NOMO-1 treated with DMSO at 0.1 percent for 48 hours (cell line): ENCODE results near the gene DGCR6L.
"Not testable (repeated sequence)": the region's sequence is repeated elsewhere in the genome, so short reads cannot be mapped to it uniquely, and the experiment has no call there.

Experiments used
- DNase-seq: peaks from one replicate; lab custom pipeline; 2025; ENCODE audit not compliant: unreplicated experiment; lab: John Stamatoyannopoulos, UW

Gene DGCR6L

DNA sequence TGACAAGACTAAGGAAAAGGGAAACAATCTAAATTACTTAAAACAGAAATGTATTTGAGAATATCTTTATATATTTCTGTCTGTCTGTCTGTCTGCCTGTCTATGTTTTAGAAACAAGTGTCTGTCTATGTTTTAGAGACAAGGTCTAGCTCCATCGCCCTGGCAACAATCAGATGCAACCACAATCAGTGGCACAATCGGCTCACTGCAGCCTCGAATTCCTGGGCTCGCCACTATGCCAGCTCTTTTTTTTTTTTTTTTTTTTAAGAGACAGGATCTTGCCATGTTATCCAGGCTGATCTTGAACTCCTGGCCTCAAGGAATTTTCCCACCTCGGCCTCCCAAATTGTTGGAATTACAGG, 8.7 kb upstream of the DGCR6L start:
- not testable (repeated sequence) for DNase-seq

DNA sequence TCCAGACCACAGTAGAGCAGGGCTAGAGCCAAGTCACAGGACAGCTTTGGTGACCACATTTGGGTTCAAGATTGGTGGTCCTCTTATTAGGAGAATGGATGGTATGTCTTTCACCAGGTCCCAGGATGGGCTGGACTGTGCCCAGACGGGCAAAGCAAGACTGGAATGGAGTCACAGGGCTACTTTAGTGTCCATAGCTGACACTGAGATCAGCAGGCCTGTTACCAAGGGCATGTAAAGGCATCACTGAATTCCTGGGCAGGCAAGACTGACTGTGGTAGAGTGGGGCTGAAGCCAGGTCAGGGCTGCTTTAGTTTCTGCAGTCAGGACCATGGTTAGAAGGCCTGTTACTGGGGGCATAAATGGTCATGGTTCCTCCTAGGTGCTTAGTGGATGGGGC, 6.1 kb upstream of the DGCR6L start:
- DNase-seq = not testable (repeated sequence)

DNA sequence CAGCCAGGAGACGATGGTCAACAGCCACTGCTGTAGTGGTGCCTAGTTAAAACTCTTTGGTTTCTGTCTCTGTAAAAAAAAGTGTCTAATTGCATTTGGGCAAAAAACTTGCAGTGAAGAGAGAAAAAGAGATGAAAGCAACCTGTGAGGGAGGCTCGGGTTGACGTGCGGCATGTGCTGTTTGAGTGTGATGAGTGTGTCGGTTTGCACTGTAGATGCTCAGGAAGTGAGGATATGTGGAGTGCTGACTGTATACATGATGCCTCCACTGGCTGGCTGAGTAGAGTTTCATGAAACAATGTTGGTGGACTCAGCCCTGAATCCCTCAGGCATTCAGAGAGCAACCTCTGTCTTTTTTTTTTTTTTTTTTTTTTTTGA, 4.3 kb upstream of the DGCR6L start:
- no peak for DNase-seq

DNA sequence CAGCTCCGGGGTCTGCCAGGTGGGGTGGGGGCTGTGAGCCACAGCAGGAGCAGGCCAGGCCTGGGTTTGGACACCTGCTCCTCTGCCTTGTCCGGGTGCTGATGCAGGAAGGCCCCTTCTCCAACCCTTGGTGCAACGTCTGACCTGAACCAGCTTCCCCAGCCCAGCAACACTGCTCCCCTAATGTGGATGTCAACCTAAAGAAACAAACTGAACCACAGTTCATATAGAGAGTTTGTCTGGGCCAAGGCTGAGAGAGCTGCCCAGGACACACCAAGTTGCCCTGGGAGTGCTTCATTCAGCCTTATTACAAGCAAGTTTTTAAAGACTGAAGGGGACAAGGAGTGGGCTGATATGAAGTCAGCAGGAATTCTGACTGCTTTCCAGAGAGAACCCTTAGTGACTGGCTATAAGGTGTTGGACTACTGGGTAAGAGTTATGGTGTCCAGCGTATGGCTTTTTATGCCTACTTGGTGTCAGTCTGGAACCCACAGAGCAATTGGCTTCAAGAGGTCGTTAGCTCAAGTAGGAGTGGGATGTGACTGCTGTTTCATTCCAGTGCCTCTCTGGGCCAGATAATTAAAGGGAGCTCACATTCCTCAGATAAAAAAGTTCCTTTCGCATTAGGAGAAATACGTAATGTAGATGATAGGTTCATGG, 1.8 kb upstream of the DGCR6L start:
- DNase-seq = not testable (repeated sequence)

DNA sequence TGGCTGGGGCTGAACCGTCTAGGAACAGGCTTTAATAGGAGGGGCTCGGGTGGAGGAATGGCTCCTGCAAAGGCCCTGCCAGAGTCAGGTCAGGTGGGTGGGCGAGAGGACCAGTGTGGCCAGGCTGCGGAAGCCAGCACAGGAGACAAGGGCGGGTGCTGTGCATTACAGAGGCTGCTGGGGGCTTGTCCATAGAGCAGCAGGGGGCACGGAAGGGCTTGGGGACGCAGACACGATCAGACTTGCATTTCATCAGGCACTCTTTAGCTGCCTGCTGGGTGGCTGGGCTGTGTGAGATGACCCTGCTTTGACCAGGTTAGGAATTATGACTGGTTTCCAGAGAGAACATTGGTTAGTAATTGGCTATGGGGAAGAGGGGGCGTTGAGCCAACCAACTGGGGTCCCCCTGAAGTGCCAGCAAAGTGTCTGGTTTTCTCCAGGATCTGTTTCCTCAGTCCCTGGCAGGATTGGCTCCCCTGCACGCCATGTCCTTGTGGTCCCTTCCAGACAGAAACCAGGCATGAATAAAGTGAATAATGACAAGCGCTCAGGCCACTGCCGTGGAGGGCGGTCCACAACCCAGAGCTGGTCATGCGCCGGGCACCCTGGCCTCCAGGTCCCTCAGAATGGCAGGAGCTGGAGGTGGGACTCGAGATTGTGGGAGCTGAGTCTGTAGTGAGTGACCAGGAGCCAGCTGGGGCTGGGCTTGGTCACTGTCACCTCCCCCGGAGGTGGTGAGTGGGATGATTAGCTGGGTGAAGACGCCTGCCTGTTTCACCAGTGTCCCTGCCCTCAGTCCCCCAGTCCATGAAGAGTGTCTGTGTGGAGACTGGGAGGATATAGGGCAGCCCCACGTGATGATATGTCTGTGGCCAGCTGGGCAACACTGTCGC, 1.0 kb upstream of the DGCR6L start:
- DNase-seq = not testable (repeated sequence)

DNA sequence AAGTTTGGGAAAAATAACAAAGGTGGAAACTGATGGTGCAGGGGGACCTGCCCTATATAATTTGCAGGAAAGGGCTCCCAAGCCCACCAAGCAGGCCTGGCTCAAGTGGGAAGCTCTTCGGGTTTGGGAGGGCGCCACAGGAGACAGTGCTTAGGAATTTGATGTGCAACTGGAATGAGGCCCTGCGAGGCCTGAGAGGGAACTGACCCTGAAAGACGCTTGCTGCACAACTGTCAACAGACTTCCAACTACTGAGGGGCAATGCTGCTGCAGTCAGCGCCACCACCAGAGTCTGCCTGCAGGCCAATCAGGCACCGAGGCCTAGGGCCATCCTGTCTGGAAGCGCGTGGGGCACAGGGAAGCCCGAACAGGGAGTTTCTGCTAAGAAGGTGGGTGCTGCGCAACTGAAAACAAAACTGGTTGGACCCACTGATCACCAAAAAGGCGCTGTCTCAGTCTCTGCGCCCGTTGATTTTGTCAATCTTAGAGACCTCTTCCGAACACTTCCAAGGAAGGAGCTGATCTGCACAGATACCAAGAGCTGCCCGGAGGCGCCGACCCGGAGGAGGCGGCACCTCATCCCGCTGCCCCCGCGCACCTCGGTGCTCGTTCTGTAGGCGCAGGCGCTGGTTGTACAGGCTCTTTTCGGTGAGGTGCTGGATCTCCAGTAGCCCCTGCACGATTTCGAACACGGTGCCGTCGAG, 667 bp downstream of the DGCR6L start:
- peak; percentile 17 for DNase-seq

DNA sequence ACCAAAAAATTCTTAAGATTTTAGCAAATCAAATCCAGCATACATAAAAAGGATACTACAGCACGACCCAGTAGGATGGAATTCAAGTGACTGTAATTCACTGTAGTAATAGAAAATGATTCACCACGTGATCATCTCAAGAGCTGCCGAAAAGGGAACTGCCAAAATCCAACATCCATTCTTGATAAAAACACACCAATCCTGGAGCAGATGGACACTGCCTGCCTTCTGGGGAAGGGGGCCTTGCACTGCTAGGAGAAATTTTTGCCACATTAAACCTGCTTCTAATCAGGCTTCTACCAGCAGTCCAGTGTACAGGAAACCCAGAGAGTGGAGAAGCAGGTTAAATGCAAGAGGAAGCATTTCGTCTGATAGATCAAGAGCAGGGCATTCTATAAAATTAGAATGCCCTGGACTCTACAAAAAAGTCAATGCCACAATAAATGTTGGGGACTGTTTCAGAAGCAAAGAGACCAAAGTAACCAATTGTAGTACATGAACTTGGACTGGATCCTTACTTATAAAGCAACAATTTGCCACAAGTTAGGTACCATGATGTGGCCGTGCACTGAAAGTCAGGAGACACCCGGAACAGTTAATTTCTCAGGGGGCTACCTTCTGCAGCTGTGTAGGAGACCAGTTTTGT, 1.7 kb downstream of the DGCR6L start:
- DNase-seq = peak; percentile 14

DNA sequence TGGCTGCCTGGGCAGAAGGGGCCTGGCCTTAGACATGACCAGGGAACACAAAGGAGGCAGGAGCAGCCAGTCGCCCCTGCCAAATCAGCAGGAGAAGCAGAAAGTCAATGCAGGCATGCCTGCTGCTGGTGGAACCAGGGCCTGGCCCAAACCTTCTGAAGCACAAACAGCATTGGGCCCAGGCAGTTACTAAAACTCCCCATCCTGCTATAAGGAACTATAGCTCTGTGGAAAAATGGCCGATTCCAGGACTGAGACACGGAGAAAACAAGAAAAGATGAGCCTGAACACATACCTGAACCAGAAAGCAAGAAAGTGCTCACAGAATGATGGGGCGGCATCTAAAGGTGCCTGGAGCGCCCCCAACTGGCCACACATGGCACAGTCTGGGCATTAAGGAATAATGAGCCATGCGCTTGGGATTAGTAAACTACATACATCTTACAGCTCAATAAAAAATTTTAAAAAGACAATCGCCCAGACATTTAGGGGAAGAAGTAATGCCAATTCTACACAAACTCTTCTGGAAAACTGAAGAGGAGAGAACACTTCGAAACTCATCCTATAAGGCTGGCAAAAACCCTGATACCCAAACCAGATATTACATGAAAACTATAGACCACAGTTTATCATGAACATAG, 2.3 kb downstream of the DGCR6L start:
- peak; percentile 24 for DNase-seq

DNA sequence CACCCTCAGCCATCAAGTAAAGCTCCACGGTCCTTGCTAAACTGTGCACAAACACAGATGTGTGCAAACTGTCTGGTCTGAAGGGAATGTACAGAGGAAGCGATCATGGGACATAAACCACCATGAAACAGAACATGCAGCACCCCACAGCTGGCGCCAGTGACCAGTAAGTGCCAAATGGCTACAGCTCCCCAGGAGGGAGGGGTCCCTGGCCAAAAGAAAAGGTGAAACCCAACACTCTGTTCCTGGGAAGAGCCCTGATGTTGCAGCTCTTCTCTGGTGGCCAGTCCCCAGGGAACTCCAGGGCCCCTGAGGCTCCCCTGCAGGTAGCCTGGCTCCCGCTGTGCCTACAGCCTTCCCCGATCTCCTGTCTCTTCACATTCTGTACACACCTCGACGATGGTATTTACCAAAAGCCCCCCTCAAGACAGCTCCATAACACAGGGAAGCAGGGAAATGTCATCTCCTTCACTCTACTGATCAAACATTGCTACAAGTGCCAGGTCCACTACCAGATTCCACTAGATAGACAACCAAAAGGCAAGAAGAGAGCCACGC, 2.9 kb downstream of the DGCR6L start:
- DNase-seq = no peak

DNA sequence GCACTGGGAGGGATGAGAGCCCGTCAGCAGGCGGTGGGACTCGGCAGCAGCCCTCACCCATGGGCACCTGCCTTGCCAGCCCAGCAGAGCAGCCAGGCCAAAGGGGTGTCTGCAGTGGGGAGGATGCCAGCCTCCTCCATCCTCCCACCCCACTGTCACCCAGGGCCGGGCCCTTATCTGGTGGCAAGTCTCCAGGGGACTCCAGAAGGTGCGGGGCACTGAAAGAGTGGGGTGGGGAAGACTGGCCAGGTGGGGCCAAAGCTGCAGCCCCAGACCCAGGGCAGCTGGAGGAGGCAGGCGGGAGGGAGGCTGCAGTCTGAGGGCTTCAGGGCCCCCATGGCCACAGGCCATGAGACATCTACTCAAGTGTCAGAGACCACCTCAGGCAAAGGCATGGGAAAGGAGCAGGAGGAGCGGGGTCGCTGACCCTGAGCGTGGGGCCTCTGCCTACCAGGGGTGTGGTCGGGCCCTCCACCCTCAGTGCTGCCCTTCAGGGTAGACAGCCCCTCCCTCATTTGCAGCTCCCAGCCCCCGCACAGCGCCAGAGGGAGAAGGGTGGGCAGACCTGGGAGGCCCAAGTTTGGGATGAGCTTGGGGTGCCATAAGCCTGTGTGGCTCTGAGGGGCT, 3.5 kb downstream of the DGCR6L start:
- no peak for DNase-seq

DNA sequence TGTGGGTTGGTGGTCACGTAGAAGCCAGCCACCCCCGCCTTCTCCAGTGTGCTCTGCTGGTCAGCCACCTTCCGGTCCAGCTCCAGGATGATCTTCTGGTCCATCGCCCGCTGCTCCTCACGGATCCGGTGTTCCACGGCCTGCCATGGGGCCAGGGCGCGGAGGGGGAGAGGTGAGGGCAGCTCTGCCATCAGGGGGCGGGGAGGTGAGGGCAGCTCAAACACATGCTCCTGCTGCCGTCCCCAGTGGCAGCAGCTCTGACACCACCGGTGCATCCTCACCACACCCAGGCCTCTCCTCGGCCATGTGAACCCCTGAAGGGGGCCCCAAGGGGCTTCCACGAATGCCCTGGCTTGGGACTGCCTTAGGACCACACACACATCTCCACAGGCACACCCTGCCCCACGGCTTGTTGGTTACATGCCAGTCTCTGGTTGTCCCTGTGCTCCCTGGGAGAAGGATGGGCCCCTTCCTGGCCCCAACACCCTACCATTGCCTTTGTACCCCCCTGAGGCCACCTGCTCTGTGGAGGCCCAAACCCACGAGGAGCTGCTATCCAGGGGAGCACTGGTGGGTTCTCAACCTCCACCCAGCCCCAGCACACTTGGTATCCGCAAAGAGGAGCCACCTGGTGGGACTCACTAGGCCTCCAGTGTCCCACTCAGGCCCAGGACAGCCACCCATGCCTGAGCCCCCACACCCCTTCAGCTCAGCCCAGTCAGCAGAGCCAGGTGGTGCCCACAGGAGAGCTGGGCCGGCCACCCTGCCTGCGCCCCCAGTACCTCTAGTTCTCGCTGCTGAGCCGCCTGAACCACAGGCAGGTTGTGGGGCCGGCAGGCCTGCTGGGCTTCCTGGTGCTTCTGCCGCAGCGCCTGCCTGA, 4.3 kb downstream of the DGCR6L start:
- no peak for DNase-seq

DNA sequence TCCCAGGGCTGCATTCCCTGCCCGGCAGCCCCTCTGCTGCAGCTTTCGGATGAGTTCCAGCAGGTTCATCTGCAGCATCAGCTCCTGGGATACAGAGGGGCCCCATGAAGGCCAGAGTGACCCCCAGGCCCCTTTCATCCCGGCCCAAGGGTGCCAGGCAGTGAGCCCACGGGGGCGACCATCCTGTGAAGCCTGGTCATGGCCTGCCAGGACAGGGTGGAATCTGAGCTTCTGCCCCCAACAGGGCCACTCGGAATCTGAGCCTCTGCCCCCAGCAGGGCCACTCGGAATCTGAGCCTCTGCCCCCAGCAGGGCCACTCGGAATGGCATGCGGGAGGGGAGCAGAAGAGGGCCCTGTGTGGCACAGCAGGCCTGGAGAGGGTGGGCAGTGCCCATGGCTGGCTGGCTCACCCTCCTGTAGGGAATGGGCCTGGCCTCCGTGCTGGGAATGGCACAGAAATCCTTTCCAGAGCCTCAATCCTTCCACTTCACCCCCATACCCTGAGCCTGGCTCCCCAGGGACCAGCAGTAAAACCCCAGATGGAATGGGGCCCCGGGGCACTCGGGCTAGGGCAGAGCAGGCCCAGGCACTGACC, 5.0 kb downstream of the DGCR6L start:
- not testable (repeated sequence) for DNase-seq

DNA sequence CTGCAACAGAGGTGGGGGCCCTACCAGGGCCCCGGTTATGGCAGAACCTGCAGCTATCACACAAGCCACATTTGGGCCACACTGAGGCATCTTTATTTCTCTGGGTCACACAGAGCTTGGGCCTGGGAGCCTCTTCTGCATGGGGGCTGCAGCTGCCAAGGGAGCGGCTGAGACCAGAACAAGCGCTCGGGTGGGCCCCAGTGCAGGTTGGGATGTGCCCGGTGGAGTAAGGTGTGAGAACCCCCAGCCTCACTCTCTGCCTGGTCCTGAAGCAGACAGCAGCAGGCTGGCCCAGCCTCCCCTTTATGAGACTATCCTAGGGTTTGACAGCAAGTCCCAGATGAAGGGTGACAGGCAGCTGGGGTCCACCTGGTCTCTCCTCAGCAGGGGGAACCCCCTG, 5.7 kb downstream of the DGCR6L start:
- DNase-seq = not testable (repeated sequence)

DNA sequence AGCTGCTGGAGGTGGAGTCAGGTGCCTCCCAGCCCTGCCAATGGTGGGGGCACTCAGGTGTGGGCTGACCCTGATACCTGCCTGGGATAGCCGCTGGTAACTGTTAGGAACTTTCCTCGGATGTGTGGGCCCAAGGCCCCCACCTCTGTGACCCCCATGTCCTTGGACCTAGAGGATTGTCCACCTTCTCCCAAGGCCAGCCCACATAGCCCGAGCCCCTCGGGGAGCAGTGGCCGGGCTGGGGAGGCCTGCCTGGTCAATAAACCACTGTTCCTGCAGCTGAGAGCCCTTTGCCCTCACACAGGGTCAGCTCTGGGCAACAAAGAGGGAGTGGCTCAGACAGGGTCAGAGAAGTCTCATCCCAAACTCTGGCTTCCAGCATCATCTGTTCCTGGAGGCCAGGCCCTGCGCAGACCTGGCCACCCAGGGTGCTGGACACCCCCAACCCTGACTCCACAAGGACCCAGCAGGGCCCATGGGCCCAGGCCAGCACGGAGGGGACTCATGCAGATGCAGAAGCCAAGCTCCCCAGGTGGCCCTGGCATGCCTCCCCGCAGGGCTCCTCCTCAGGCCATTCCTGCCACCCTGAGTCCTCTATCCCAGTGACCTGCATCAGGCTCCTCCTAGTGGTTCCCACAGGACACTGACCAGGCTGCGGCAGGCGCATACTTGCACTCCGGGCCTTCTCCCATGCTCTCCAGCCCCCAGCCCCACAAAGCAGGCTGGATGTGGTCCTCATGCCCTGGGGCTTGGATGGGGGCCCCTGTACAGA, 6.4 kb downstream of the DGCR6L start:
- not testable (repeated sequence) for DNase-seq

DNA sequence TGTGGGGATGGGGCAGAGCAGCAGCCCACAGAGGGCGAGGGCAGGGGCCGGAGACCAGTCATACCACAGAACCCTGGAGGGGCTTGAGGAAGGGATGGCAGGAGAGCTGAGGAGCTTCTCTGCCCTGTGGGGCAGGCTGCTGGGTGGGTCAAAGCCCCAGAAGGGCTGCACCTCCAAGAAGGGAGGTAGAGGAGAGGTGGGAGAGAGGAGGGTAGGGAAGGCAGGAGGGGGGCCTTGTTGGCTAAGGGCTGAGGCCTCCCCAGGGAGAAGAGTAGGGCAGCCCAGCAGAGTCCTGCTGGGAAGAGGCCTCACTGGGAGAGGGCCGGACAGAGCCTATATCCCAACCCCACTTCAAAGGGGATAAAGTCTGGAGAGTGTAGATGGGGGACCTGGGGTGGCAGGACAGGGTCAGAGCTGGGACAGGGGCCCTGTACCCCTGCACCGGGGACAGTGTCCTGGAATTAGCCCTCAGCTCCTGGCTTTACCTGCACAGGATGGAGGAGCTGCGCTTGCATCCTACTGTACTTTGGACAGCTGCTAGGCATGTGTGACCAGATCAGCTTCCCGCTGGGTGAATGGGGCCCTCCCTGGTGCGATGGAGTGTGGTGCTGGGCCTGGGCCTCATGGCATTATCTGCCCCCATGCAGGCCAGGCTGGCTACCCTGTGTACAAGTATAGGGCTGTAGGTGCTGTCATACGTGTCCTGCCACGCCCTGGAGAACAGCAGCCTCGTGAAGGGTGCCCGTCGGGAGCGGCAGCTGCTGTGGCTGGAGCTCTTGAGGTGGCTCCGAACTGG, 7.3 kb downstream of the DGCR6L start:
- no peak for DNase-seq

DNA sequence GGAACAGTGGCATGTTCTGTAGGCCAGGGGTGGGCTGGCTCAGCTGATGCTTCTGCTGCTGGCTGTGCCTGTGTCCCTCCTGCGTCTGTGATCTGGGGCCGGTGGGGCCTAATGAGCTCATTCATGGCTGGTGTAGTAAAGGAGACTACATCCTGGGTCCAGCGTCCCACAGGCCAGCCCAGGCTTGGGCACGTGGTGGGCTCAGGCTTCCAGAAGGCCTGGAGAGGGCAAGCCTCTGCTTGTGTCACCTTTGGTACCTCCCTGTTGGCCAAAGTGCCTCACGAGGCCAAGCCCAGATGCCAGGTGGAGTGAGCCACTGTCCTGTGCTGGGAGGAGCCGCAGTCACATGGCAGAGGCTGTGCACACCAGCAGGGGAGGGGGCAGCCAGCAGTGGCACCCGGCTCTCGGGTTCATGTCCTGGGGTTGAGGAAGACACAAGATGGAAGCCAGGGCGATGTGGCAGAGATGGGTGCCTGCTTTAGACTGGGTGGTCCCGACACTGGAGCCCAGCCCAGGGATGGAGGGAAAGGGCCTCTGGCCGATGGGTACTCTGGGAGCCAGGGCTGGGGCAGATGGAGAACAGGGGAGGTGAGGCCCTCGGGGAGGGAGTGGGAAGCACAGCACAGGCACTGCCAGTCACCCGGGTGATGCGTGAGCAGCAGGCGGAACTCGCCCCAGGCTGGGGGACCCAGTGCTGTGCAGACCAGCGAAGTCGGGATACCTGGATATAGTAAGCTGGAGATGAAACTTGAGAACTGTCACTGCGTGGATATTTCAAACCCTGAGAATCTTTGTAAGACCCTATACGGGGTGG, 8.4 kb downstream of the DGCR6L start:
- not testable (repeated sequence) for DNase-seq
